ENCODE results near the gene HNF1A.

Gene HNF1A

DNA sequence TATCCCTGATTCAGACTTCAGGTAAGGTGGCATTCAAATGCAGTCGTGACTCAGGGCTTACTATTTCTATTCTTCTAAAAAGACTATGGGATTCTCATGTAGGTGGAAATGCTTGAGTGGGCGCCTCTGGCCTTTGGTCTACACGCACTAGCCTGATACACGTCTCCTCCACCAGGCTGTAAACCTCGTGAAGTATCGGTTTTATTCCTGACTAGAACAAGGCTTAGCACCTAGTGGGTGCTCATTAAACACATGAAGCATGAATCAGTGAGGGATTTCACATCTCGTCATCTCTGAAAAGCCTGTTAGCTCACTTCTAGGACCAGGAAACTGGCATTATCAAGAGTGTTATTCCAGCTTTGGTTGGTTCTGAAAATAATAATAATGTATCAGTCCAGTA, 17.7 kb upstream of the HNF1A start:
- no peak for DNase-seq

- DNase-seq = no peak
Measured at GRCh38 chr12:120961604-120962531, 16.5 kb upstream of the HNF1A start.

DNA sequence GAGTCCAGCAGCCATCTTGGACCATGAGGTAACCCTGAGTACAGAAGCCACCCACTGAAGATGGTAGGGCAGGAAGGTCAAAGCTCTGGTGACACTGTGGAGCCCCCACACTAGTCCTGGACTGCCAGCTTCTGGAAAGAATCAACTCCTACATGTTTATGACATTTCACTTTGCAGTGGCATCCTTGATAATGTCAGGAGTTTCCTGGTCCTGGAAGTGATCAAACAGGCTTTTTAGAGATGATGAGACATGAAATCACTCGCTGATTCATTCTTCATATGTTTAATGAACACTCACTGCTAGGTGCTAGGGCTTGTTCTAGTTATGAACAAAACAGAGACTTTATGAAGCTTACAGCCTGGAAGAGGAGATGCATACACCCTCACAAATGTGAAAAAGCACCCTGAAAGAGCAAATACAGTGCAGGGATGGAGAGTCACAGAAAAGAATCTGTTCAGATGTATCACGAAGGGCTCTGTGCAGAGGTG, 15.8 kb upstream of the HNF1A start:
- no peak for DNase-seq

- DNase-seq = no peak
Measured at GRCh38 chr12:120964298-120964697, 14.0 kb upstream of the HNF1A start.

DNA sequence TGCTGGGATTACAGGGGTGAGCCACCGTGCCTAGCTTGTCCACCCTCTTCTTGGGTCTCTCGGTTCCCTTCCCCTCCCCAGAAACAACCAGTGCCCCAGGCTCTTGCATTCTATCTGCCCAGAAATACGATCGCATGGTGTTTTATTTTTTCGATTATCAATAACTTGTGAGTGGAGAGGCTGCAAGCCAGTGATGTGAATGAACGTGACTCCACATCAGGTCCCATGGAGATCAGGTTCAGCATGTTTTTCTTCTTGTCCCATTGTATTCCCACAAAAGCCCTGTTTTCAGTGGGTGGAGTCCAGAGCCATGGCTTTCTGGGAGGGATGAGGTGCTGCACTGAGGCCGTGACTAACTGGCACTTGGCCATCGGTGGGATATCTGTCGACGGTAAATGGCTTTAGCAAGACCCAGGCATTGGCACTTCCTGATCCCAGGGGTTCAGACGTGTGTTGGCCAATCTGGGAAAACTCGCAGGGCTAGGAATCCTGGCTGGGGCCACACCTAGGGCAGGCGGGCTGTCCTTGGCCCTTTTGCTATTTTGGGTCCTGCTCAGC, 12.7 kb upstream of the HNF1A start:
- DNase-seq = no peak

GRCh38 chr12:120970310-120970709, 8.0 kb upstream of the HNF1A start:
- DNase-seq = no peak

GRCh38 chr12:120971299-120972180, 6.8 kb upstream of the HNF1A start:
- DNase-seq = no peak

GRCh38 chr12:120972870-120973543, 5.3 kb upstream of the HNF1A start:
- peak; percentile 75 for DNase-seq

DNA sequence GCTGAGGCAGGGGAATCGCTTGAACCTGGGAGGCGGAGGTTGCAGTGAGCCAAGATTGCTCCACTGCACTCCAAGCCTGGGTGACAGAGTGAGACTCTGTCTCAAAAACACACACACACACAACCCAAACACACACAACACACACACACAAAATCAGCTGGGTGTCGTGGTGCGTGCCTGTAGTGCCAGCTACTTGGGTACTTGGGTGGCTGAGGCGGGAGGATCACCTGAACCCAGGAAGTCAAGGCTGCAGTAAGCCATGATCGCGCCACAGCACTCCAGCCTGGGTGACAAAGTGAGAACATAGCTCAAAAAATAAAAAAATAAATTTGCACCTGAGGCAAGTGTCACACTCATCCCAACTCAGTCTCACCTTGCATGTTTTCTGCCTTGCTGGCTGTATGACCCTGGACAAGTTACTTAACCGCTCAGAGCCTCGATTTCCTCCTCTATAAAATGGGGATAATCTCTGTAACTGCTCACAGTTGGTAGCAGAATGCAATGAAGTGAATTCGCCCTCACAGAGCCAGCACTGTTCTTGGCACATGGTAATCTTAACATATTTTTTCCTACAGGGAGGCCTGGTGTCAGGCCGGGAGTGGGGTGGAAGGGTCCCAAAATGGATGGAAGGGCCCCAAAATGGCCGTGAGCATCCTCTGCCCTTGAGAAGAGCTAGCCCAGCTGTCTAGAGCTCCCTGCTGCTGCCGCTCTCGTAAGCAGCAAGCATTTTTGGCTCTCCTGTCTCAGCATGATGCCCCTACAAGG, 630 bp upstream of the HNF1A start:
- DNase-seq = no peak

- DNase-seq = no peak
Measured at GRCh38 chr12:120979220-120979861, 998 bp downstream of the HNF1A start.

DNA sequence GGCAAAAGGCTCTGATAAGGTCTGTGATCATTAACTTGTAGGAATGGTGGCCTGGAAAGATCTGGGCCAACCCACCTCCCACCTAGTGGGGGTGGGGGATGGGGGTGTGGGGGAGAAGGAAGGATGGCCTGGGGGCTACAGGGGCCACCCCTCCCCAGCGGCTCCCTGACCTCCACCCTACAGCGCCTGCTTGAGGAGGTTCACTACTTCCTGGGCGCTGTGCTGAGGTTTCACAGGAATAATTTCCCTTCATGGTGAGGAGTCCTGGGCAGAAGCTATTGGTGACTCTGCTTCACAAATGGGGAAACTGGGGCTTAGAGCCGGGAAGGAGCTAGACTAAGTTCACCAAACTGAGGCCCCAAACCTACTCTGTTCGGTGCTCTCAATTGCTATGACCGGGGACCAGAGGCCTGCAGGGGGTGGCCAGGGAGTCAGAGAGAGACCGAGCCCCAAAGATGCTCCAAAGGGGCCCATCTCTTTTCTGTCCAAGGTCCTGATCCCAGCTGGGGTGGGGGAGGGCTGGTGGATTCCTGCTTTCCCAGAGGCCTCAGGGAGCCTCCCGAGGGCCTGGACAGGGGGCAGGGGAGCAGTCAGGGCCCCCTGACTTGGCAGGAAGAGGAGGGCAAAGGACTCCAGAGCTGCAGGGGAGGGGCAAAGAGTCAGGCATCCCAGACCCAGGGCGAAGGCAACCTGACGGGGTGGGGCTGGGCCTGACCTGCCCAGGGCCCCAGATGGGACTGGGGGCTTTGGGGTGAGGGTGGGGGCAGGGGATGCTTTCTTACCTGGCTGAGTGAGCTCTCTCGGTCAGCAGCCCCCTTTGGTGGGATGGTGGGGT, 1.7 kb downstream of the HNF1A start:
- DNase-seq = no peak

DNA sequence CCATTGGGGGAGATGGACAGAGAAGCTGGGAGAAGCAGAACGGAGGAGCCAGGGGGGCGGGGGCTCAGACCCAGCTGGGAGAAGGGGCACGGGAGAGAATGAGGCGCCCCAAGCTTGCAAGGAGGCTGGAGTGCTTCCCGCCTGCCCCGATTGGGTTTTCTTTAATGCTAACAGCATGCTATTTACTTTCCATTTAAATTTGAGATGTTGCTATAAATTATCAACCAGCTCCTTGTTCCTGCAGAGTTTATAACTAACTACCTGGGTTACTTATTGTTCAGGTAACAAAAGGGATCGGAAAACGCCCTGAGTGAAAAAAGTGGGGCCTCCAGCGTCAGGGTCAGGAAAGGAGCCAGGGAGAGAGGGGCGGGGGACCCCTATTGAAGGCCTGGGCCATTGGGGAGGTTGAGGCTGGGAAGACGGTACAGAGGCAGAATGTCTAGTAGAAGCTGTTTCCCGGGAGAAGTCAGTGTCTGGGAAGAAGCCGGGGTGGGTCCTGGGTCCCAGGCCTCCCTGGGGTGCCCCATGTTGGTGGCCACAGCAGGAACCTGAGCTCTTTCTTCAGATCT, 2.5 kb downstream of the HNF1A start:
- no peak for DNase-seq

- DNase-seq = no peak
Measured at GRCh38 chr12:120981407-120981941, 3.1 kb downstream of the HNF1A start.

GRCh38 chr12:120982659-120983058, 4.3 kb downstream of the HNF1A start:
- no peak for DNase-seq

- no peak for DNase-seq
Measured at GRCh38 chr12:120983759-120984158, 5.4 kb downstream of the HNF1A start.

DNA sequence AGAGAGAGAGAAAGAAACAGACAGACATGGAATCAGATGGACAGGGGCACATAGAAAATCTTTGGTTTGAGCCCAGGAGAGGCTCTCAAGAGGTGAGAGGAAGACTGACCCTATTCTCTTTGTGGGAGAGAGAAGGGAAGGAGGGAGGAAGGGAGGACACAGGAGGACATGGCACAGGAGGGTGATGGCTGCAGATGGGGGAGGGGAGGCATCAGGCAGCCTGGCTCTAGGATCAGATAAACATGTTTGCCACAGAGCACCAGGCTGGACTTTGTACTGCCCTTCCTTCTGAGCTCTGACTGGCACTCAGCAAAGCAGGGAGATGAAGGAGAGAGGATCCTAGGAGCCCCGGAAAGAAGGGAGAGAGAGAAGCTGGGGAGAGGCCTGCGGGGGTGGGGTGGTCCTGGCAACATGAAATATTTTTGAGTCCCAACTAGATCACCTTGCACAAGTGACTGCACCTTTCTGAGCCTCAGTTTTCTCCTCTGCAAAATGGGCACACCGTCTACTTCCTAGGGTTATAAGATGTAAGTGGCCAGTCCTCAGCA, 6.1 kb downstream of the HNF1A start:
- no peak for DNase-seq

- no peak for DNase-seq
Measured at GRCh38 chr12:120988234-120988633, 9.9 kb downstream of the HNF1A start.

GRCh38 chr12:120988658-120989057, 10.3 kb downstream of the HNF1A start:
- DNase-seq = no peak

GRCh38 chr12:120989687-120990086, 11.3 kb downstream of the HNF1A start:
- no peak for DNase-seq

Data from NCI-H187 treated with DMSO at 0.1 percent for 48 hours (cell line).